Transverse colon (tissue), 4 donors: ENCODE data around the gene ATRIP. TPM values are rescaled to one million over a fixed set of nuclear protein-coding genes. Genes with fewer than 3 reads are reported as not detected.
A peak's percentile ranks its signal among the peaks of the same experiment; 100 is the strongest.

Experiments used
- DNase-seq: peaks from one replicate; pipeline ENCODE4 v3.0.0-alpha.2; 2019
- H3K27ac ChIP-seq, 4 donors: fragments of 200-600 bp; sonication (generic); 2 replicates each; pipeline ENCODE4 v1.5.1; 2016 to 2018; ENCODE audit warnings: inconsistent platforms in 4 of 4
- H3K27me3 ChIP-seq: fragments of 200-600 bp; sonication (generic); 2 replicates; pipeline ENCODE4 v1.5.1; 2017; ENCODE audit warnings: inconsistent platforms
- H3K36me3 ChIP-seq, 4 donors: fragments of 200-600 bp; sonication (generic); 2 replicates each; pipeline ENCODE4 v1.5.1; 2017 to 2019; ENCODE audit warnings: inconsistent platforms in 4 of 4
- H3K4me1 ChIP-seq, 4 donors: fragments of 200-600 bp; sonication (generic); 2 replicates each; pipeline ENCODE4 v1.5.1; 2017 to 2020; ENCODE audit warnings: inconsistent platforms in 4 of 4
- H3K4me3 ChIP-seq, 4 donors: fragments of 200-600 bp; sonication (generic); 1 replicate in 1 of 4; 2 replicates in 3 of 4; pipeline versions ENCODE4 v1.5.1 to v1.6.1; 2017 to 2019; ENCODE audit warnings: inconsistent platforms in 4 of 4
- H3K9me3 ChIP-seq, 2 donors: fragments of 200-600 bp; sonication (generic); 2 replicates each; pipeline ENCODE4 v1.5.1; 2017 to 2019; ENCODE audit warnings: inconsistent platforms in 2 of 2
- EP300 ChIP-seq: sonication (generic); formaldehyde crosslinking; IDR thresholded peaks from one replicate; pipeline ENCODE4 v1.6.1; 2017; ENCODE audit warnings: antibody characterized with exemption, low read depth
- POLR2A ChIP-seq: fragments of 450-650 bp; IDR thresholded peaks from one replicate; pipeline ENCODE4 v1.6.1; 2016; ENCODE audit warnings: antibody characterized with exemption, mild to moderate bottlenecking, moderate library complexity
- POLR2AphosphoS5 ChIP-seq, 3 donors: sonication (generic); formaldehyde crosslinking; IDR thresholded peaks; one replicate each; pipeline ENCODE4 v1.6.1; 2016; ENCODE audit warnings: antibody characterized with exemption in 3 of 3
- WGBS, 2 donors: methylation state at CpG; one replicate each; pipeline ENCODE4 v1.1.5; 2018; ENCODE audit warnings: low coverage in 1 of 2; 5-methylcytosine and 5-hydroxymethylcytosine counted together
- in situ Hi-C, 4 donors: fragments of 200-750 bp; cut with MboI; loops; one replicate each; pipeline versions ENCODE4 v1.15.0 to v1.15.1; 2017; ENCODE audit warnings: low sequenced_read_pairs in 3 of 4, low pct_ligation_motif_present in 1 of 4, low pct_unique_long_range_greater_than_20kb in 1 of 4
- intact Hi-C: fragments of 100-400 bp; cut with DNase I; formaldehyde crosslinking; loops from one replicate; pipeline ENCODE4 v1.15.1; 2023; ENCODE audit warnings: low total_unique reads
- total RNA-seq, 4 donors: library from RNA; depleted of rRNA; stranded (reverse); fragments of >200 nt; gene quantifications; one replicate each; pipeline ENCODE4 v1.1.0, GENCODE V29; 2016
- TF ChIP-seq, protein P1 (sequence below), 5 experiments: fragments of 200-600 bp in 3 of 5; fragments of 450-650 bp in 2 of 5; sonication (generic) in 3 of 5; IDR thresholded peaks; 1 replicate in 2 of 5; 2 replicates in 3 of 5; pipeline ENCODE4 v1.5.1; 2016 to 2017; ENCODE audit warnings: antibody characterized with exemption in 5 of 5, inconsistent platforms in 3 of 5, mild to moderate bottlenecking in 2 of 5, moderate library complexity in 1 of 5

ATRIP gene
- total RNA-seq, 4 donors from 2014 or later = 1.8 to 4.4 (median 2.9) TPM

DNA sequence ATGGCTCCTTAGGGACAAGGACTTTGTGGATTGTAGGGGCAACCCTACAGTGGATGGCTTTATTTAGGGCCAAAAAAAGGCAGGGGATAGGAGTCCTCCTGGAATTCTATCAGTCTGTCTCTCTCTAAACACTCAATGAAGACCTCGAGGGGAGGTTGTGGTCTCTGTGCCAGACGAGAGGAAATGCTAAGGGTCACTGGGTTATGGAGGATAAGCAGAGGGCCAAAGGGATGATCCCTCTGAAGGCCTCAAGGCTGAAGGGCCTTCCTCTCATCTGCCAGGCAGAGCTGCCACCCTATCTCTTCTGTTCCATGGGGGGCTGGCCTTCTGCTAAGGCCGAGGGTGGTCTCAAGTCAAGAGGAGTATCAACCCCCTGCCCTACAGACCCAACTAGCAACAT, 43.6 kb upstream of the ATRIP start:
- Histone ChIP-seq H3K4me3 (no peak overlapping the region), H3K4me1 (peaks cover 3 to 16% (median 7%) of the 10 kb centered on the region in 4 donors), H3K9me3 (no peaks in the 10 kb centered on the region), H3K27ac (peak overlapping the region; percentile 74 to 88 (median 82)), H3K27me3 (no peaks in the 10 kb centered on the region), H3K36me3 (peaks cover 0 to 6% (median 0%) of the 10 kb centered on the region in 4 donors)
- TF ChIP-seq, protein P1, sequence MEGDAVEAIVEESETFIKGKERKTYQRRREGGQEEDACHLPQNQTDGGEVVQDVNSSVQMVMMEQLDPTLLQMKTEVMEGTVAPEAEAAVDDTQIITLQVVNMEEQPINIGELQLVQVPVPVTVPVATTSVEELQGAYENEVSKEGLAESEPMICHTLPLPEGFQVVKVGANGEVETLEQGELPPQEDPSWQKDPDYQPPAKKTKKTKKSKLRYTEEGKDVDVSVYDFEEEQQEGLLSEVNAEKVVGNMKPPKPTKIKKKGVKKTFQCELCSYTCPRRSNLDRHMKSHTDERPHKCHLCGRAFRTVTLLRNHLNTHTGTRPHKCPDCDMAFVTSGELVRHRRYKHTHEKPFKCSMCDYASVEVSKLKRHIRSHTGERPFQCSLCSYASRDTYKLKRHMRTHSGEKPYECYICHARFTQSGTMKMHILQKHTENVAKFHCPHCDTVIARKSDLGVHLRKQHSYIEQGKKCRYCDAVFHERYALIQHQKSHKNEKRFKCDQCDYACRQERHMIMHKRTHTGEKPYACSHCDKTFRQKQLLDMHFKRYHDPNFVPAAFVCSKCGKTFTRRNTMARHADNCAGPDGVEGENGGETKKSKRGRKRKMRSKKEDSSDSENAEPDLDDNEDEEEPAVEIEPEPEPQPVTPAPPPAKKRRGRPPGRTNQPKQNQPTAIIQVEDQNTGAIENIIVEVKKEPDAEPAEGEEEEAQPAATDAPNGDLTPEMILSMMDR (IDR thresholded peaks at IDR 0.05) = no peak
- TF ChIP-seq POLR2AphosphoS5 (IDR thresholded peaks at IDR 0.05) (no peak), EP300 (no peak), POLR2A (no peak)
- 58% methylated on average over 3 of the region's 3 CpGs; no CpG with 5 or more reads in 1 of the 2 donors for WGBS, 2 donors
- no peak for DNase-seq
- in situ Hi-C loops = loop anchor here in 2 of 4 donors (5.0 to 10.0 kb wide), 2 partner anchors 34 to 128 kb away; no protein-coding TSS in a partner anchor
- intact Hi-C loops = loop anchor here (2.0 kb wide), 1 partner anchor 28 kb away; the partner anchor contains the start of gene PLXNB1

- no peak overlapping the region for H3K4me3 ChIP-seq
- DNase-seq = no peak
- intact Hi-C loops (loop anchor here (2.0 kb wide), 1 partner anchor 27 kb away; the partner anchor contains the start of gene PLXNB1), in situ Hi-C loops (loop anchor here in 2 of 4 donors (5.0 to 10.0 kb wide), 2 partner anchors 34 to 129 kb away; no protein-coding TSS in a partner anchor)
- peaks cover 0 to 6% (median 3%) of the 10 kb centered on the region in 4 donors for H3K36me3 ChIP-seq
- peaks cover 3 to 16% (median 7%) of the 10 kb centered on the region in 4 donors for H3K4me1 ChIP-seq
- H3K27me3 ChIP-seq = no peaks in the 10 kb centered on the region
- H3K9me3 ChIP-seq = no peaks in the 10 kb centered on the region
- TF ChIP-seq POLR2AphosphoS5 (IDR thresholded peaks at IDR 0.05) = no peak
- TF ChIP-seq, protein P1 (IDR thresholded peaks at IDR 0.05) = no peak
- TF ChIP-seq EP300 = no peak
- no peak for TF ChIP-seq POLR2A
- H3K27ac ChIP-seq = peak overlapping the region; percentile 74 to 88 (median 82)
- 86% methylated on average over 15 of the region's 15 CpGs; no CpG with 5 or more reads in 1 of the 2 donors for WGBS, 2 donors
These were observed 42.8 kb upstream of the ATRIP start for GRCh38 chr3:48403533-48404439.

DNA sequence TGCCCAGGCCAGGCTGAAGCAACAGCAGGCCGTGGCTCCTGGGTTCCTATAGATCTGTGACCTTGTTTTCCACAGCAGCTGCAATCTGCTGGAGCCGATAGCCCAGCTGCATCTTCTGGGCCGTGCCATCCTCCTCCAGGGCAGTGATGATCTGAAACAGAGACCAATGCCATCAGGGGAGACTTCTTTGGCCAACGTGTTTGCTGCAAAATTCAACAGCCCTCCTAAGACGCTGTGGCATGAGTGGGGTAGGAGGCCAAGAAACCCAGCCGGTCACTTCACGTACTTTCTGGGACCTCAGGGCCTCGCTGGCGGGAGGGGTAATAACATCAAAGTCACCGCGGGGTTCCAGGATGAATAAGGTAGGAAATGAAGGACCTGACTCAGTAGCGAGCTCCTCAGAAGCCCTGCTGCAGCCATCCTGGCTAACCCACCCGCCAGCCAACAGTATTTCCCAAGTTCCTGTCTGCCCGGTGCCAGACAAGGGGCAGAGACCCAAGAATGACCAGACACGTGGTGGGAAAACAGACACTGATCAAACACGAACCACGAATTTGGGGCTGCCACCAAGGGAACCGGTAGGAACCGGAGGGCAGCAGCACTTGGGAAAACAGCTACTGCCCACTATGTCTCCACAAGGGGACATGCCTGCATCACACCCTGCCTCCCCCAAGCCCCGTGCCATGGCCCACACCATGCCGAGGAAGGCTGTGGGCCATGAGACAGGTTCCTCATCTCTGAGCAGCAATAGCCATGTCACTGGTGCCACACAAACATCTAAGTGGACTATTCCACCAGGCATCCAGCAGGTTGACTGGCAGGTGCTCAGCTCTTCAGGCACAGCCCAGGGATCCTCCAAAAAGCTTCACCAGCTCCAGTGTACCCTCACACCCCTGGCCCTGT, 41.8 kb upstream of the ATRIP start:
- Histone ChIP-seq H3K9me3 (no peaks in the 10 kb centered on the region), H3K4me1 (peaks cover 3 to 16% (median 7%) of the 10 kb centered on the region in 4 donors), H3K27ac (peak overlapping the region in 3 of 4 donors; percentile 74 to 88 (median 86)), H3K36me3 (peaks cover 0 to 13% (median 5%) of the 10 kb centered on the region in 4 donors), H3K4me3 (no peak overlapping the region), H3K27me3 (no peaks in the 10 kb centered on the region)
- intact Hi-C loops (no loop called here), in situ Hi-C loops (loop anchor here in 2 of 4 donors (5.0 to 10.0 kb wide), 2 partner anchors 33 to 130 kb away; no protein-coding TSS in a partner anchor)
- TF ChIP-seq, protein P1 (IDR thresholded peaks at IDR 0.05) = no peak
- no peak for TF ChIP-seq POLR2AphosphoS5 (IDR thresholded peaks at IDR 0.05)
- TF ChIP-seq EP300 = no peak
- no peak for TF ChIP-seq POLR2A
- WGBS, 2 donors = 84 to 92% methylated on average over 2 to 20 of the region's 21 CpGs
- DNase-seq = no peak
